ENCODE measurements around the gene CXorf51B. TPM values are rescaled to one million over a fixed set of nuclear protein-coding genes. Genes with fewer than 3 reads are reported as not detected.

The CXorf51B gene
- total and polyA plus RNA-seq, 2 of the 8 experiments (the other 6 are each of a cell fraction or from before 2014, with no cell fraction given) = not detected

GRCh38 chrX:146854281-146854680 lies 44.7 kb downstream of the CXorf51B start:
- Histone ChIP-seq H4K20me1 (replicated peaks in 1 of 2; ENCODE audit: control insufficient read depth in 1 of 2, insufficient read depth in 2 of 2, low read length in 2 of 2) (no peaks in the 10 kb centered on the region), H3K4ac (replicated peaks; ENCODE audit: insufficient read length, low read depth, low read length) (no peak overlapping the region), H3K4me3 (ENCODE audit: extremely low read depth in 1 of 4, insufficient read depth in 2 of 4, low read depth in 3 of 4, low read length in 4 of 4) (no peak overlapping the region), H2BK20ac (ENCODE audit: low read length) (no peak overlapping the region), H4K91ac (replicated peaks; ENCODE audit: insufficient read length, low read length) (no peak overlapping the region), H3K27me3 (replicated peaks in 1 of 4; ENCODE audit: control insufficient read depth in 3 of 4, extremely low read depth in 1 of 4, insufficient read depth in 3 of 4, low read length in 3 of 4) (no peaks in the 10 kb centered on the region), H3K18ac (ENCODE audit: extremely low read depth, low read length) (no peak overlapping the region), H3K27ac (ENCODE audit: low read depth, low read length) (no peak overlapping the region), H3K23me2 (ENCODE audit: low read depth, low read length) (no peaks in the 10 kb centered on the region), H2AK5ac (ENCODE audit: low read depth, low read length) (no peak overlapping the region), H3K9me3 (ENCODE audit: insufficient read depth in 2 of 2, low read depth in 1 of 2, low read length in 1 of 2) (no peaks in the 10 kb centered on the region), H2AFZ (ENCODE audit: low read length) (no peak overlapping the region), H3K9ac (replicated peaks in 1 of 4; ENCODE audit: extremely low read depth in 1 of 4, low read depth in 3 of 4, low read length in 3 of 4) (no peak overlapping the region), H3K79me1 (ENCODE audit: low read depth, low read length) (no peaks in the 10 kb centered on the region), H2BK15ac (ENCODE audit: low read length) (no peak overlapping the region), H2BK120ac (replicated peaks; ENCODE audit: low read depth, low read length) (no peak overlapping the region), H3K14ac (ENCODE audit: insufficient read length) (no peak overlapping the region), H4K5ac (ENCODE audit: insufficient read length, low read depth, low read length) (no peak overlapping the region), H3K4me2 (ENCODE audit: insufficient read depth in 1 of 2, low read depth in 2 of 2, low read length in 2 of 2) (no peak overlapping the region), H3K23ac (ENCODE audit: insufficient read length) (no peak overlapping the region), H3K36me3 (ENCODE audit: control insufficient read depth in 2 of 4, insufficient read depth in 4 of 4, low read length in 3 of 4) (no peaks in the 10 kb centered on the region), H4K8ac (ENCODE audit: extremely low read depth, insufficient read depth, low read length) (no peak overlapping the region), H3K56ac (replicated peaks; ENCODE audit: insufficient read length, low read depth, low read length) (no peak overlapping the region), H2BK5ac (ENCODE audit: low read depth, low read length) (no peak overlapping the region), H3K79me2 (ENCODE audit: control insufficient read depth in 1 of 2, insufficient read depth in 2 of 2, low read length in 2 of 2) (no peaks in the 10 kb centered on the region), H2BK12ac (ENCODE audit: low read depth, low read length) (no peak overlapping the region), H3K4me1 (replicated peaks in 1 of 4; ENCODE audit: control insufficient read depth in 3 of 4, insufficient read depth in 4 of 4, low read length in 3 of 4) (no peaks in the 10 kb centered on the region)
- FAIRE-seq (no peak), DNase-seq (ENCODE audit: low read depth in 1 of 2, low spot score in 2 of 2) (no peak)
- CTCF ChIA-PET (ENCODE audit: partially characterized antibody) = no interaction called here
- POLR2A ChIA-PET (ENCODE audit: partially characterized antibody) = no interaction called here
- 94% methylated on average over 2 of the region's 2 CpGs; no CpG with 5 or more reads in 1 of the 2 experiments for WGBS, 2 experiments (ENCODE audit: extremely low coverage in 1 of 2, insufficient coverage in 1 of 2, insufficient read length in 1 of 2, insufficient replicate concordance in 2 of 2, low coverage in 1 of 2, low lambda C conversion rate in 2 of 2, missing lambda C conversion rate in 1 of 2)
- no peak for TF ChIP-seq EZH2 (IDR thresholded peaks at IDR 0.05; ENCODE audit: low read depth, low read length, severe bottlenecking)

Other genes starting within 250 kb of the CXorf51B start
- gene CXorf51A, start 5.0 kb downstream of the CXorf51B start, total RNA-seq (2021; fragmentation: NEBNext Ultra II Directional; extraction: Animal tissue kit (Norgen Biotek cat#: 25700)) = not detected in 2 replicates
- not detected in 2 replicates for gene CXorf51A, start 5.0 kb downstream of the CXorf51B start, polyA plus RNA-seq (2011; rRNA removed)

Measured in H1 (cell line).